HepG2 (cell line): ENCODE measurements around the gene DCLK1.

Experiments
- AFF4 ChIP-seq: sonication (generic); formaldehyde crosslinking; IDR thresholded peaks from 2 replicates; pipeline ENCODE4 v1.4.0; 2020; ENCODE audit warnings: missing genetic modification reagents
- AKAP8 ChIP-seq: sonication (generic); formaldehyde crosslinking; IDR thresholded peaks from 2 replicates; pipeline ENCODE4 v1.5.1; 2020; ENCODE audit warnings: mild to moderate bottlenecking, missing genetic modification reagents
- ATF3 ChIP-seq: sonication (generic); formaldehyde crosslinking; IDR thresholded peaks from 2 replicates; pipeline ENCODE4 v1.4.0; 2020; ENCODE audit warnings: missing genetic modification reagents
- CBX2 ChIP-seq, 2 experiments: fragments of 200-600 bp in 1 of 2; sonication (generic); formaldehyde crosslinking in 1 of 2; IDR thresholded peaks; 2 replicates each; pipeline versions ENCODE4 v1.7.0 to v1.8.1; 2018 to 2022; ENCODE audit warnings: low read depth in 2 of 2, low read length in 1 of 2, mild to moderate bottlenecking in 1 of 2, missing genetic modification reagents in 1 of 2
- CEBPB ChIP-seq: IDR thresholded peaks from 2 replicates; pipeline ENCODE4 v1.6.1; 2011; ENCODE audit warnings: low read depth, low read length, improper control_type of control experiment, borderline replicate concordance
- IRF1 ChIP-seq: sonication (generic); formaldehyde crosslinking; IDR thresholded peaks from 2 replicates; pipeline ENCODE4 v1.4.0; 2020; ENCODE audit warnings: low read depth, mild to moderate bottlenecking, missing genetic modification reagents
- POGK ChIP-seq: sonication (generic); formaldehyde crosslinking; conservative IDR thresholded peaks from 2 replicates; pipeline ENCODE4 v1.8.0; 2022; ENCODE audit warnings: mild to moderate bottlenecking, moderate library complexity, missing genetic modification reagents

GRCh38 chr13:35724446-35724845 lies 406.7 kb downstream of the DCLK1 start:
- TF ChIP-seq CEBPB (no peak), IRF1 (CRISPR knock-in tag) (no peak), POGK (CRISPR knock-in tag) (no peak), CBX2 (IDR thresholded peaks at IDR 0.05; ENCODE audit: low read depth, low read length) (no peak), CBX2 (CRISPR knock-in tag; IDR thresholded peaks at IDR 0.05; ENCODE audit: low read depth) (no peak), AKAP8 (no peak), AFF4 (CRISPR knock-in tag) (no peak), ATF3 (no peak)
